Right renal cortex interstitium (tissue), 3 donors: ENCODE results near the gene SASH1. TPM values are rescaled to one million over a fixed set of nuclear protein-coding genes. Genes with fewer than 3 reads are reported as not detected.

ENCODE experiments used
- DNase-seq, 3 donors: peaks; one replicate each; pipeline ENCODE4 v3.0.0-alpha.2; 2013; ENCODE audit warnings: low read depth in 3 of 3, low spot score in 2 of 3
- polyA plus RNA-seq, 3 donors: library from polyadenylated mRNA; unstranded; fragments of 120-200 nt; gene quantifications; one replicate each; pipeline ENCODE4 v1.2.1, GENCODE V29; 2013; ENCODE audit not compliant: insufficient read length in 3 of 3

Gene SASH1
- polyA plus RNA-seq, 3 donors, result 26.7 to 27.7 (median 26.9) TPM

DNA sequence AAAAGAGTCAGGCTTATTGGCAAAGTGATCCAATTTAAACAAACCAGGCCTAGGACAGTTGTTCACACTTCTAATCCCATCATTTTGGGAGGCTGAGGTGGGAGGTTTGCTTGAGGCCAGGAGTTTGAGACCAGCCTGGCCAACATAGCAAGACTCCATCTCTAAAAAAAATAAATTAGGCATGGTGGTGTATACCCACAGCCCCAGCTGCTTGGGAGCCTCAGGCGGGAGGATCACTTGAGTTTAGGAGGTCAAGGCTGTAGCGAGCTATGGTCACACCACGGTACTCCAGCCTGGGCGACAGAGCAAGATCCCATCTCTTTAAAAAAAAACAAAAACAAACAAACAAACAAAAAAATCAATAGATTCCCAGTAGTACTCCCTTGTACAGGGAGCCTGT lies 86.8 kb downstream of the SASH1 start:
- no peak for DNase-seq

DNA sequence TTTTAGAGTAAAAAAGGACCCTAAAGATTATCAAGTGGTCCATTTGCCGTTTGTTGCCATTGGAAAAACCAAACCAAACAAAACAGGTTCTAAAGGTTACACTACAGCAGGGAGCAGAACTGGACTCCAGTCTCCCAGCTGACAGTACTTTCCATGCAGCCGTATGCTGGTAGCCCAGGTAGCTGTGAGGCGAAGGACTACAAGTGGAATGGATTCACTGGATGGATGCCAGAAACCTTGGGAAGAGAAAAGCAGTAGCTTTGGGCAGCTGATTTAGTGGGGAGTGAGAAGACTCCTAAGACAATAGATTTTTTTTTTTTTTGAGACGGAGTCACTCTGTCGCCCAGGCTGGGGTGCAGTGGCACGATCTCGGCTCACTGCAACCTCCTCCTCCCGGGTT lies 88.3 kb downstream of the SASH1 start:
- DNase-seq, result no peak

DNA sequence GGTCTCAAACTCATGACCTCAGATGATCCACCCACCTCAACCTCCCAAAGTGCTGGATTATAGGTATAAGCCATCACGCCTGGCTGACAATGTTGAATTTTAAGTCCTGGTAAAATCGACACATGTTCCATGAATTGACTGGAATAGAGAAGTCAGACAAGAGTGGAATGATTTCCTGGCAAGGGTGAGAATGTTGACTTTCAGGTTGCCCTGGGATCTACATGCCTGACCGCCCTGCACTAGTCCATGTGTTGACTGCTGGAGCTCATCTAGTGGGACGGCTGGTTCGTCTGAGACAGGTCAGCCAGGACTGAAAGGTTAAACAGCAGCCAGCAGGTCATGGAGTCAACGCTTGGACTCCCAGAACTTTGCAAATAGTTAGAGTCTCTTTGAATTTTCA lies 88.8 kb downstream of the SASH1 start:
- DNase-seq, result no peak

DNA sequence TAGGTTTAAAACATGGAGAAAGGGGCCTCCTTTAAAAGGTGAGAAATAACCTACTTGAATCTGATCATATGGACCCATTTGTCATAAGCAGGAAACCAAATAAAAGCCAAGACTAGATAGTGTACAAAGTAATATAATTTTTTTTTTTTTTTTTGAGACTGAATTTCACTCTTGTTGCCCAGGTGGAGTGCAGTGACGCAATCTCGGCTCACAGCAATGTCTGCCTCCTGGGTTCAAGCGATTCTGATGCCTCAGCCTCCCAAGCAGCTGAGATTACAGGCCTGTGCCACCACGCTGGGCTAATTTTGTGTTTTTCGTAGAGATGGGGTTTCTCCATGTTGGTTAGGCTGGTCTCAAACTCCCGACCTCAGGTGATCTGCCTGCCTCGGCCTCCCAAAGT lies 89.2 kb downstream of the SASH1 start:
- no peak for DNase-seq

DNA sequence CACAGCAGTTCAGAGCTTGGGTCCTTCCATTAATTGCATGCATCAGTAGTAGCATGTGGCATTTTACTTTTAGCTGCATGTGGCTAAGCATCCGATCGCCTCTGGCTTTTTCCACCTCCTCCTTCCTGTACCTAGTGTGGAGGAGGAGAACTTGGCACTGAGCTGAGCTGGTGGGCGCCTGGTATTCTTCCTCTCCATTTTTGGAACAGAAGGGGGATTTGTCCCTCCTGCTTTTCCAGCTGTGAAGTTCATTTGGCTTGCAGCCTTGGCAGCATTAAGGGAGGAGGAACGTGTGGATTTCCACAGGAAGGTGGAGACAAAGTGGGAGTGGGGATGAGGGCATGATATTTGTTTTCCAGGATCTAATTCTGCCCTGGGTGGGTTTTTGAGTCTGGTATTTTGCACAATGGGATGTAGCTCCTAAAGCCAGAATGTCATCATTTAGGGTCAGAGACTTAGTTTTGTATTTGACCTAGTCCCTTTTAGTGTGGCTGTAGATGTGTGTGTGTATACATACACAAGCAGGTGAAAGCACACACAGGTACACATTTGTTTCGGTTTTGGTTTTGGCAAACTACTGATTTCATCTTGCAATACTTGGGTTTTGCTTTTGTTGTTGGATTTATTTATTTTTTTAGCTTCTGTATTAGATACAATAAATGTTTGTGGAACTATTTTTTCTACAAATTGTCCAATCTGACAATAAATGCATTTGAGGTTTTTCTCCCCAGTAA lies 90.0 kb downstream of the SASH1 start:
- no peak for DNase-seq

DNA sequence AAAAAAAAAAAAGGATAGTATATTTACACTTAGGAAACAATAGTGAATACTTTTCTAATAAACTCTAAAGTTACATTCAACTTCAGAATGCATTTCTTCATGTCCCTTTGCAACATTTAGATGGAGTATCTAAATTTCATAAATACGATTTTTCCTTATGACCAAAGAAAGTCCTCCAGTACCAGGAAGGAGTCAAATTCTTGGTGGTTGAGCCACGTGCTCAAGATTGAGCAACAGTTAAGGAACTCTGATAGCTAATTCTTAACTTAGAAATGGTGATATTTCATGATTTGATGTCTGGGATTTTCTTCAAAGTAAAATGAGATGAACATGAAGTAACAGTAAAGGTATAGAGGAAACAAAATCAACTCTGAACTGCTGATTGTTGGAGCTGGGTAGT lies 92.7 kb downstream of the SASH1 start:
- no peak for DNase-seq

DNA sequence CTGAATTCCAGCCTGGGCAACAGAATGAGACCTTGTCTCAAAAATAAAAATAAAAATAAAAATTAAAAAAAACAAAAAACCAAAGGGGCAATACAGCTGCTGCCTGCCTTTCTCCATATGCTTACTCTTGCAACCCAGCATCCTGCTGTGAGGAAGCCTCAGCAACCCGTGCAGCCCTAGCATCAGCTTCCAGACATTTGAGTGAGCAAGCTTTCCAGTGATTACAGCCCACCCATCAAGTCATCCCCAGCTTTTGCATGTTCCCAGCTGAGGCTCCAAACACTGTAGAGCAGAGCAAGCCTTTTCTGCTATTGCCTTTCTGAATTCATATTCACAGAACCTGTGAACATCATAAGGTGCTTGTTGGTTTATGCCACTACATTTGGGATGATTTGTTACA lies 93.8 kb downstream of the SASH1 start:
- no peak for DNase-seq

DNA sequence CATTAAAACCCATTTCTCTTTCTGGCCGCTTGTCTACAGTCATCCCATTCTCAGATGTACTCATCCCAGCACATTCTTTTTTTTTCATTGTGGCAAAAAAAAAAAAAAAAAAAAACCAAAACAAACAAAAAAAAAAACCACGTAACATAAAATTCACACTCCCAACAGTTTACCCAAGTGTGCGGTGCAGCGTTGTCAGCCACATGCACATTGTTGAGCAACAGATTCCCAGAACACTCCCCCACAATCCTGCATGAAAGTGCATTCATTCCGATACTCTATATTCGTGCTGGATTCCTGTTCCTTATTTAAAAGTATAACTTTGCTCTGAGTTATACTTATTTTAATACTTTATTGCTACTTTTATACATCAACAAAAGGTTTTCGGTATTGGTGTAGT lies 96.0 kb downstream of the SASH1 start:
- no peak for DNase-seq

DNA sequence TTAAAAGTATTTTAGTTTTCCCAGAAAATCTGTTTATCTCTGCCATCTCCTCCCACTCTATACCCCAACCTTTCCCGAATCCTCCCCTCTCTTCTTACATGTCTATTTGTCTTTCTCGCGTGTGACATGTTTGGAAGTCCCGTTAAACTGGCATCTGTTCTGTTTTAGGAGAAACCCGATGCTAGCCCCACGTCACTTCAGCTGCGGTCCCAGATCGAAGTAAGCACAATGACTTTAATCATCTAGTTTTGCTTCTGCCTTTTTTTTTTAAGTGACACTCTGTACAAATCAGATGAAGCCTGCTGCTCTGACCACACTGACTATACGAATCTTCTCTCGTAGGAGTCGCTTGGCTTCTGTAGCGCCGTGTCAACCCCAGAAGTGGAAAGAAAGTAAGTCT lies 97.4 kb downstream of the SASH1 start:
- no peak for DNase-seq

DNA sequence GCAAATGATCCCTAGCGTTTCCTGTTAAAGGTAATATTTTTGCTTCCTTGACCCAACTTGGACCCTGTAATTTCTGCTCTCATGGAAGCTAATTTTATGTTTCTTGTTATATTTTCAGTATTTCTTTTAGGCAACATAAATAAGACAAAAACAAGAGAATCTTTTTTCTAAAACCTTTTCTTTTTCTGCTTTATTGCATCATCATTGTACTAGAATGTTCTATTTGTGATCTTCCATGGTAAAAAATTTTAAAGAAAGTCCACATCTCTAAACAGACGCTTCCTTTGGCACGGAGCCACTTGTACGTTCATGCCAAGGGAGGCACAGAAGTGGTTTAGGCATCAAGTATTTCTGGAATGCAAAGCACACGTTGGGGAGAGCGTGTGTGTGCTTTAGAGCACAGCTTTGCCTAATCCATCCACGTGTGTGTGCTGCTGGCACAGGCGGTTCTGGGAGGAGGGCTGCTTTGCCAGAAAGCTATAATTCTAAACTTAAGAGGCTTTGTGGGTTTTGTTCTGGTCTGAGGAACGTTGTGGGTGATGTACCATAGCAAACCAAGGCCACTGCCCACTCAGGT lies 98.3 kb downstream of the SASH1 start:
- no peak for DNase-seq

DNA sequence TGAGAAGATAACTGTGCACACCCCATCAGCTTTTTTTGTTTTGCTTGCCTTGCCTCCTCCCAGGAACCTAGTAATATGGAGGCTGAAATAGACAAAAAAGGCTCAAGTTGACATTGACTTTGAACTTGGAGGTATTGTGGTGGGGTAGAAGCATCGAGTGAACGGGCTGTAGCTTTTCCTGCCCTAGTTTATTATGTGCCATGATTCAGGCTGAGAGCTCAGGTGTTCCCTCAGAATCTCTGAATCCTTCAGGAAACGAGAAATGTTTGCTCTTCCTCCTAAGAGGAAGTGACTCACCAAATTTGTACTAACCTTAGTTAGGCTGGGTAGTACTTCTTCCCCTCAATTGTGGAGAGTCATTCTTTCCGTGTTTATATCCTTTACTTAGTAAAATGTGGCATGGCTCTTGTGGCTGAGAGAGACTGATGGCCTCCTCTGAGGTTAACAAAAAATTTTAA lies 98.8 kb downstream of the SASH1 start:
- DNase-seq, result no peak

DNA sequence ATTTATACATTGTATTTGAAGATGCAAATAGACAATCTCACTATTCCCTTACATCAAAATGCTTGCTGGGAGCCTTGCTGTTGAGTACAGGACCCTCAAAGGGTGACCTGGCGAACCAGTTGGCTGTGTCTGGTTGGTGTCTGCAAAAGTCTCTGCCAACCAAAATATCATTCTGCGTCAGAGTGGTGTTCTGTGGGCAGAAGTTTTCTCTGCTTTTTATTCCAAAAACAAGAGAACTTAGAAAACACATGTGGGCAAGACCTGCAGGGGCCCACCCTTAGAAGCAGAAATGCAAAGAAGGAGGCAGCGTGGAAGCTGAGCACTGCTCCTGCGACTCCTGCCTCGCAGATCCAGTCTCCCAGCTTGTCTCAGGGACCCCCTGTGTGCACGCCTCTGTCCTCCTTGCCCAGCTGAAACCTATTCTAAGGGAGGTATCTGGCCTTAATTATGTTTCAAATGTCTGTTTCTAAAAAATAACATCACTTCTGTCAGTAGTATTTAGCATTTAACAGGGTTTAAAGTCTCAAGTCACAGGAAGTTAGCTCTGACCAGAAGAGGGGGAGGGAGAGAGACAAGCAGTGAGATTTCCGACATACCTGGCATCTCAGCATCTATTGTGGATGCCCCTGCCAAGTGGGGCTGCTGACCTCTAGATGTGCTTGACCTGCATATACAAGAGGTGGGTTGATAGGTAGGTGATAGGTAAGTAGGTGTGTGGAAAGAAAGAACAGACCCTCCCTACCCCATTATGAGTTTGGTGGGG lies 101.3 kb downstream of the SASH1 start:
- DNase-seq, result no peak

DNA sequence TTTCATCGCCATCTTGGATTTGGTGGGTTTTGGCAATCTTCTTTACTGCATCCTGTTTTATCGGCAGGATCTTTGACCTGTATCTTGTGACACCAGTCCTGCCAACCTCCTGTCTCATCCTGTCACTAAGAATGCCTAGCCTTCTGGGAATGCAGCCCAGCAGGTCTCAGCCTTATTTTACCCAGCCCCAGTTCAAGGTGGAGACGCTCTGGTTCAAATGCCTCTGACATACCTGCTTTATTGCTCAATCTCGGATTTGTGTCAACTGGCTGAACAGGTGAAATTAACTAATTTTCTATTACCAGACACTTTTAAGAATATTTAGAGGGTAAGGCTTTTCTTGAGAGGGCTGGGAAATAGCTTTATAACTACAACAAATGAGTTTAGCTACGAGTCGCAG lies 102.5 kb downstream of the SASH1 start:
- DNase-seq, result no peak

DNA sequence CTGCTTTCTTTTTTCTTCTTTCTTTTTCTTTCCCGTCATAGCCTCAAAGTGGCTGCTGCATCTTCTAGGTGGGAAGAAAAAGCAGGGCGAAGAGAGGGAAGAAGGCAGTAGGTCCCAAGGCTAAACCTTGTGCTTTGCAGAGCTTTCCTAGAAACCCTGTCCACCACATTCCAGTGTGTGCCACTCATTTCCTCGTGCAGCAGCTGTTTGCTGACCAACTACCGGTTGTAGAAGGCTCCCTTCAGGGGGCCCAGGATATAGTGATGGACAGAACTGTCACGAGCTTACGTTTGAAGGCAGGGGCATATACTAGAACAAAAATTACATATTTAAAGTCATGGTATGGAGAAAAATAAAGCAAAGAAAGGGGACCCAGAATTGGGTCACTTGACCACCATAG lies 103.0 kb downstream of the SASH1 start:
- no peak for DNase-seq

DNA sequence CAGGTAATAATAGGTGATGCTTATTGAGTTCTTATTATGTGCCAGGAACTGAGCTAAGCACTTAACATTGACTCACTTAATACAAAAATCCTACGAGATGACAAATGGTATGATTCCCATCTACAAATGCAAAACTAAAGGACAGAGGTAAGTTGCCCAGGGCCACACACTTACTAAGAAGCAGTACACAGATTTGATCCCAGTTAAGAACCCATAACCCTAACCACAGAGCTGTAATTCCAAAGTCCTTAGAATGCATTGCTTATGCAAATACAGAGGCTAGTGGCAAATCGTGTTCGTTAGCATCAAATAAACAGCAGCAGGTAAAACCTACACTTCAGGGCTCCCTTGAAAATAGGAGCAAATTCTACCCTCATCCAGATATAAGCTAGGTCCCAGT lies 104.0 kb downstream of the SASH1 start:
- DNase-seq, result no peak

DNA sequence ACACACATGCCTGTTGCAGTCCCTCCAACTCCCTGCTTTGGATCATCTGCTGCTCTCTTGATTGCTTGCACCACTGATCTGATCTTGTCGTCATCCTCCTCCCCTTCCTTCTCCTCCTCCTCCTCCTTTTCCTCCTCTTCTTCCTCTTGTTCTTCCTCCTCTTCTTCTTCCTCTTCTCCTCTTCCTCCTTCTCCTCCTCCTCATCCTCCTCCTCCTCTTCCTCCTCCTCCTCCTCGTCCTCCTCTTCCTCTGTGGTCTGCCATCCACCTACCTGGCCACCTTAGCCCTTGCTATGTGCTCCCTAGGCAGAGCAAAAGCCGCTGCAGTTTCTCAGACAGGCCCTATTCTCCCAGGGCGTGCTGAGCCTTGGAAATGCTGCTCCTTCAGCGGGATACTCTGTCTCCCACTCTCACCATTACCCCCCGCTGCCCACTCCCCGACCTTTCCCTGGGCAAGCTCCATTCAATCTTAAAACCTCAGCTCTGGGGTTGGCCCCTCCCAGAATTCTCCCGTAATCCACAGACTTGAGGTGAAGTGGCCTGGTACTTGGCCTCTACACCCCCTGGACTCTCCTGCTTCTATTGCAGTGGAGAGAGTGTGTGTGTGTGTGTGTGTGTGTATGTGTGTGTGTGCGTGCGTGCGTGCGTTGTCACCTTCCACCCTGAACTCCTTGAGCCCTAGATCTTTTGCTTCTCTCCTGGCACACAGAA lies 105.0 kb downstream of the SASH1 start:
- no peak for DNase-seq

DNA sequence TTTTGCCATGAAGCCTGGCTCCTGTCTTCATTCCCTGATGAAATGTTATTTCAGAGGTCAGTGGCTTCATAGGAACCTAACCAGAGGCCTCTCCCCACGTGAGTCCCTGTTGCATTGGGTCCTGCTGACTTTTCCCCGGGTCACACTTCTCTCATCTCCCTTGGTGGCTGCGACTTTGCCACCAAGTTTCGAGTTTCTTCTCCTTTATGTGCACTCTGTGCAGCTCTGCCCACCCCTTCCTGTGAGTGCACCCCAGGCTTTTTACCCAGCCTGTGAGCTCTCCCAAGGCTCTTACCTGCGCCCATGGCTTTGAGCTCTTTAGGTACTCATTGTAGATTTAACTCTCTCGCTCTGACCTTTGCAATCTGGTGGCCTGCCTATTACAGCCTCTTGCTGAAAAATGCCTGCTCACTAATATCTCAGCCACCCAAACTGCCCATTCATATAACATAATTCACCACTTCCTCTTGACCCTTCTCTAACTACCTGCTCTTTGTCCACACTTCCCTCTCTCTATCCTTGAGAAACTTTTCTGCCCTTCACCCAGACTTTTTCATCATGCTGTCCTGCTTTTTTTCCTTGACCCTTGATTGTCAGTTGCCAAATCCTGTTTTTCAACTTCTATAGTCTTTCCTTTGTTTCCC lies 105.9 kb downstream of the SASH1 start:
- DNase-seq, result no peak

DNA sequence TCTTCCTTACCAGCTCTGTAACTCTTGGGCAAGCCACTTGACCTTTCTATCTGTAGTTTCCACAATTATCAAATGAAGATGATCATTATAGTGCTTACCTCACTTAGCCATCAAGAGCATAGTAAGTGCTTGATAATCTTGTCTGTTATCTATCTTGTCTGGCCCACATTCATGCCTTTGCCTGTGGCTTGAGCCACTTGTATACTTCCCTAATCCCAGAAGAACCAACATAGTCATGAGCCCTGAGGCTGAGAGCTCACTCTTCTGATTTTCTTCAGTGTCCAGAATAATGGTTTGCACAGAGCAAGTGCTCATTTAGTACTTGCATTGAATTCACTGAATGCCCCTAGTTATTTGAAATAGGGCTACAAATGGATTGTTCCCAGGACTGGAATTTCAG lies 108.2 kb downstream of the SASH1 start:
- no peak for DNase-seq

DNA sequence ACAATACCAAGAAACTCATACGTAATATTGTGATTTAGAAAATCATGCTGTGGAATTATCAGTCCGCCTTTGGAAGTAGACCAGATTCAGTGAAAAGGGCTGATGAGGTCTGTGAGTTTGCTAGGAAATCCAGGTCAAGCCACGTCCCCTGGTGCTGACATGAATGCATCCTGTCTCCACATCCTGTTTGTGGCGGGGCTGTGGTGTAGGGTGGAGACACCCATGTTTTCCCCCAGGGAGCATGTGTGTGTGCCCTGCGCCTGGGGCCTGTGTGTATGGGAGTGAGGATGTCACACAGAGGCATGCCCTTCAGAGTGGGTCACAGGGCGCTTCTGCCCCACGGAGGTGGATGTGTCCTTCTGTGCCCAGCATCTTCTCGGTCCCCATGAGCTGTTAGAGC lies 109.1 kb downstream of the SASH1 start:
- DNase-seq, result no peak

DNA sequence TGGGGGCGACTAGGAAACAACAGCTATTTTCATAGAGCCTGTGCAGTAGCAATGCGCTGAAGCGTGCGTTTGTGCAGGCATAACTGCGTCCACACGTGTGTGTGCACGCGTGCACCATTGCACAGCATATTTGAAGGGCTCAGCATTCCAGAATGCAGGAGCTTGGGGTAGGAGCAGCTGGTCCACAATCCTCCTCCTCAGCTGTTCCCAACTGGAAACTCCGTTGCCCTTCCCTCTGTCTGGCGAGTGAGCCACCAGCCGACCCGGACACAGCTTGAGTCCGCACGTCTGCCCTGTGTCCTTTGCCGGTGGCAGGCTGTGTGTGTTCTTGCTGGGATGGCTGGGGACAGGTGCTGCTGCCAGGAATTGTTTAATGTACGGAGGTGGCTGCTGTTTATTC lies 110.2 kb downstream of the SASH1 start:
- DNase-seq, result no peak

DNA sequence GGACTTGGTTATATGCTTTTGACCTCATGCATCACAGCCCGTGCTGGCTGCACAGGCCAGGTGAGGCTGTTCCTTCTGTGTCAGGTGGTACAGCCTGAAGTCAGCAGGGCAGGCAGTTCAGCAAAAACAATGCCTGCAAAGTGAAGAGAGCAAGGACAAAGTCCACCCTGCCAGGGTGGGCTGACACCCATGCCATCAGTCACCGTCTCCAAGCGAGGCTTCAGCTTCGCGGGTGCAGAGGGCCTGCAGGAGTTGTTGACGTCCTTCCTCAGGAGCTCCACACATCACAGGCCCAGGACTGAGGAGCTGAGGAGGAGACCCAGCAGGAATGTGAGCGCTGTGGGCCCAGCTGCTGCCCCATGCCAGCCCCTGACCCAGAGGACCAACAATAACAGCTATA lies 111.3 kb downstream of the SASH1 start:
- no peak for DNase-seq
